ENCODE data around the gene PRKCE.

The PRKCE gene

DNA sequence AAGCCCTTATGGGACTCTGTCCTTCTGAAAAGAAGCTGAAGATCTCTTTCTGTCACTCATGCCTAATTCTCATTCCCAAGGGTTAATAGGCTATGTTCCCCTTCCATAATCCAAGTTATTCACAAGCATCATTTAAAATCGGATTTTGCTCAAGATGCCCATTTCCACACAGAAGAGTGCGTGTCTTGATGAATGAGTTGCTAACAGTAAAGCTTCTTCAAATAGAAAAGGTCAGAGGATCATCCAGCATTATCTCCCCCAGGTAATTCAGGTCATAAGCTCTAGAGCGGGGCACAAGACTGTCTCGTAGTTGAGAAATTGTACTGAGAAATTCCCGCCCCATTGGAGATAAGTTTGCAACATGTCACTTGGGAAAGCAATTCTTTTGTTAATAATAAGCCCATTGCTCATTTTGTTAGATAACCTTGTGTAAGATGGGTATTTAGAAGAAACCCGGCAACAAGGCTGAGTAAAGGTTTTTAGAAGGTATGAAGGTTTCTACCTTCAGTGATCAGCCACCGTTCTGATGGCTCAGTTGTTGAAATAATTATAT is 355.1 kb downstream of the PRKCE start:
- DNase-seq, result no peak

DNA sequence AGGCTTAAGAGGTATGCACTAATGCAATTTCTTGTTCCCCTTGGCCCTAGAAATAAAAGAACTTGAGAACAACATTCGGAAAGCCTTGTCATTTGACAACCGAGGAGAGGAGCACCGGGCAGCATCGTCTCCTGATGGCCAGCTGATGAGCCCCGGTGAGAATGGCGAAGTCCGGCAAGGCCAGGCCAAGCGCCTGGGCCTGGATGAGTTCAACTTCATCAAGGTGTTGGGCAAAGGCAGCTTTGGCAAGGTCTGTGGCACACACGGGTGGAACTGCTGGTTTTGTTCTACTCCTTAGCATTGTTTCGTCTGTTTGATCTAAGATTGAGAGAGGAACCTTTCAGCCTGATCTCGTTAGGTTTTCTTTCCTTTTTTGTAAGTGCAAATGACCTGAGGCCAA is 355.9 kb downstream of the PRKCE start:
- DNase-seq, result no peak

DNA sequence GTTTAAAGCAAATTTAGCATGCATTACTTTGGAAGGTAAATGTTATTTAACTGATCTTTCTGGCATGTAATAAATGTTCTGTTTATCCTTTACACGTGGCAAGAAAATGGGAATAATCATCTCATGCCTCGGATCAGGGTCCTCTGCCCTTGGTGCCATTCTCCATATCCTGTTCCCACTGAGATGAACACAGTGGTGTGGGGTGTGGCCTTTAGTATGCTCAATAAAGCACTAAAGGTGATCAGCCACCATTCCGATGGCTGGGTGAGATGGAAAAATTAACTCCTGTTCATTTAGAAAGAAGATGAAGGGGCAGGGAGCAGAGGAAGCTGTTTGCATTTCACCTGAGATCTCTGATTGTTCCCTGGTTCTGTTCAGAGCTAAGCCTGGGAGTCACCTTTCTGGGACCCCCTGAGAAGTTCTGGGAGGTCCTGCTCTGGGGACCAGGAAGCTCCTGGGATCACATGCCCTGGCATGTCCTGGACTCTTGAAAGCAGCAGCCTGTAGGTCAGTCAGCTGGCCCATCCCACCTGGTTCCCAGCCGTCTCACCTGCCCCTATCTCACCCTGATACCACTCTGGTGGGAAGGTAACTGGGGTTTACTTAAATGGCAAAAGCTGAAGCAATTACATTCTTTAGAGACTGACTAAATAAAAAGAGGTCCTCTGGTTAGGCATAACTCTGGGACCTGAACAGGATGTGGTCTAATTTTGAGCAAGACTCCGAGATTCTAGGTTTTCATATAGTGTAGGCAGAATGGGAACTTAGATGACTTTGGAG is 356.8 kb downstream of the PRKCE start:
- DNase-seq, result no peak

DNA sequence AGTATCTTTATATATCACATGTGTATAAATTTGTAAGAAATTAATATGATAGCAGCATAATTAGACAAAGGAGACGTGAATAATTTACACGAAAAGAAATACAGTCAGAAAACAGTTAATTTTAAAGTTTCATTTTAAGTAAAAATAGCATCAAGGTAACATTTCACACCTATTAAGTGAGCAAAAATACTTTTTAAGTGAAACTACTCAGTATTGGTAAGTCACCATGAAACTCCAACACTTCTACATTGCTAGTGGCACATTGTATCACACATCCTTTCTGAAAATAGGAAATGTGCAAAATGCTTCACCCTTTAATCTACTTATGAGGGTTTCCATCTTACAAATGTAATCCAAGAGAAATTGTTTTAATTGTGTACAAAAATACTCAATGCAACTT is 357.8 kb downstream of the PRKCE start:
- no peak for DNase-seq

DNA sequence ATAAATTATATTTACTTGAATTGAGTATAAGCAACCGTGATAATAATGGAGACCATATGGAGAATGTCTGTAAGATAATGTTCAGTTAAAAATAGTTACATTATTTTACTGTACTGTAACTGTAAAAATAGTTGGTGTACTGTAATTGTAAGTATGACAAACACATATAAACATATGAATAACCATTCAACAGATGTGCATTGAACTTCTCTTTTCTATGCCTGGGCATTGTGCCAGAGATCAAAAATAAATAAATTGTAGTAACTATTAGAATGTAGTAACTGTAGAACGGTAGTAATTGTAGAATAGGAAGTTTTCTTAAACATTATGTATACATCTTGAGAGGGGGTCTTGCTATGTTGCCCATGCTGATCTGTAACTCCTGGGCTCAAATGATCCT is 358.3 kb downstream of the PRKCE start:
- no peak for DNase-seq

DNA sequence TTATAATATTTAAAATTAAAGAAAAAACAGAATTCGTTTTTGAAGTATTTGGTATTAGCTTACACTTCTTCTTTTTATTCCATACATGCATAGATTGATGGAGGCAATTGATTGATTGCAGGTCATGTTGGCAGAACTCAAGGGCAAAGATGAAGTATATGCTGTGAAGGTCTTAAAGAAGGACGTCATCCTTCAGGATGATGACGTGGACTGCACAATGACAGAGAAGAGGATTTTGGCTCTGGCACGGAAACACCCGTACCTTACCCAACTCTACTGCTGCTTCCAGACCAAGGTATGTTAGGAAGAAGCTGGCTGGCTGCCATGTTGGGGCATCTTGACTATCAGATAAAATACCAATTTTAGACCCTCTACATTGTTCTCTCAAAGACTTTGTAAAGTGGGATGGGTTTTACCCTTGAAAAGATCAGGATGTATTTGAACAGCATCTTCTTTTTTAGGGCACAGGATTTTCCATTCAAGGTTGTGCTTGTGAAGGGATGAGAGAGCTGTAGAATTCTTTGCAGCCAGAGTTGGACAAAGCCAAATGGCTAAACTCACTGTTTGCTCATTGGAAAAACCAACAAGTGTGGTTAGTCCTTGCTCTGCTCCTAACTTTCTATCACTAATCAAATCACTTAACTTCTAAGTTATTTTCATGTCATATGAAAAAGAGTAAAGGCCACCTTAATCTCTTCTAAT is 358.9 kb downstream of the PRKCE start:
- no peak for DNase-seq

DNA sequence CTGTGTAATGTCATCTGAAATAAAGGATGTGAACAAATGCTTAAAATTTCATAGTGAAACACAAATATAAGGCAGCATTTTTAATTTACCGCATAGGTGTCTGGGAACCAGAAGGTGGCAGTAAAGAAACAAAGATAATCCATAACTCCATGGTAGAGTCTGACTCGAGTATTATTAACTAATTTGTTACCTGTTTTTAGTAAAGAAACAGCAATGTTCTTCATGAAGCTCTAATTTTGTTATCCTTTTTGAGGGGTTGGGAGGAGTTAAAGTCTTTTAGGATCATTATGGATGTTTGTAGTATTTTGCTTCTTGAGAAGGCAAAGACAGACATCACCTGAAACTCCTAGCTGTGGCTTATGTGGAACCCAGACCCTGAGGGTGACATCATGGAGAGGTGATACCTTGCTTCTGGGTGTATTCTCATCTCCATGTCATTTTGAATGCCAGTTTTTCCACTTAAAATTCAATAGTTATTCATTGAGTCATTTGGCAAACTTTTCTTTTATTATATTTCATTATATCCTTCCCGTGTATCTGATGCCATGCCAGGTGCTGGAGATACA is 359.5 kb downstream of the PRKCE start:
- peak; percentile 6 to 26 for DNase-seq

DNA sequence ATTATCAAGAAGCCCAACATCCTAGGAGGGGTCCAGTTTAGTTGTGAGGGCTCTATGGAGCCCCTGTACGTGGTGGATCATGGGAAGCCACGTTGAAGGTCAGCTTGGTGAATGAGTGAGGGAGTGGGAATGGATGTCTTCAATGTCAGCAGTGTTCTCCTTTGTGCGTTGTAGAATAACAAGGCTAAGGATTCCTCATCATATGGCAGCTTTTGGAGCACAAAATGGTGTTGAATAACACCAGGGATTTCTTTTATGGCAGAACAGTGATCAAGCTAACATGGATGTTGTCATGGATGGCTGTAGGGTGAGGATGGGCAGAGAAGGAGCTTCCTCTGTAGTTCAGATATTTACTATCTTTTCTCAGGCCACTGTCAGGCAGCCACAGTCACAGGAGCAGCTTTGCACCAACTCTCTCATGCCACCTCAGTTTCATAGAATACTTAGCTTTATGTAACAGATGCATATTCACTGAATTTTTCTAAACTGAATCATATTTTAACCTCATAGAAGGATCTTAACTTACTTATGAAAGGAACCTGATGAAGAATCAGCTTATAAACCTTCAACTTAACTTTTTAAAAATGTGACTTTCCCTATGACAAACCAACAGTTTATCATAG is 361.3 kb downstream of the PRKCE start:
- DNase-seq, result no peak

DNA sequence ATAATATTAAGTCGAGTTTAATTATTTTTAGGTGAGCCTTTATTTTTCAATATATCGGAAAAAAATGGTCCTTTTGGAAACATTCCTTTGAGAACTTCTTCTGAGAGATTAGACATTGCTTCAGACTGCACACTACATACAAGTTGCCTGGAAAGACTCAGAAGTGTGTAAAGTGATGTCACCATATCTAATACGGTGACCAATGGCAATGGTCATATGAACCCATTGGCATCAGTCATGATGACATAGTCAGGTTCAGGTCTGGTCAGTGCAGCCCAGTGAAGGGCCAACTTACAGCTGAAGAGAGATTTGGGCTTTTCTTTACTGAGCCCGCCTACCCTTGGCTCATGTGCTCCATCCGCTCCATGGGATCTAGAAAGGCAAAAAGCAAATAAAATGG is 362.3 kb downstream of the PRKCE start:
- no peak for DNase-seq

DNA sequence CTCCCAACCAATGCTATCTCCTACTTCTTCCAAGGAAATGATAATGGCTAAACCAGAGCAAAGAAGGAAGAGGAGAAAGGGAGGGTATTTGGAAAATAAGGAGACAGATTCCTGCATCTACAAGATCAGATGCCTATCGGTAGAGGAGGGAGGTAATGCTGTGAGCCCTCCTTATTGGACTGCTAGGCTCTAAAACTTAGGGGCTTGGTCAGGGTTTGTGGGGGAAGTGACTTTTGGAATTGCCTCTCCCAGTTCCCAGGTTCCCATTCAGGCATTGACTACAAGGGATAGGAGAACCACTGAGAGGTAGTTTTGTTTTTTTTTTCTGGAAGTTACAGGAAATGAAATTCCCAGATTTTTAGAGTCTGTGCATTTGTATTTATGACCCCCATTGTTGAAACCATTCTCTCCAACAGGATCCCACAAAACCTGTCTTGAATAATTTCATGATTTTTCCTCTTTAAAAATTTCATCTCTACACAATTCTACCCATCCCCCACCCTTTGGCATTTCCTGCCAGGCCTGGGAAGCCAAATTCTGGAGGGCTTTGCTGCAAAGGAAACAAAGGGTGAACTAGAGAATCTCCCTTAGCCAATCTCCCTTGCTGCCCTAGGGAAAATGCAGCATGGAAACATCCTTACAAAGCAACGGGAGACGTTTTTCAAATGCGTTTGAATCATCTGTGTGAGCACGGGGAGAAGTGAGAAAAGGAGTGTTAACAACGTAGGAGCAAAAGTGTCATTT is 363.6 kb downstream of the PRKCE start:
- no peak for DNase-seq

DNA sequence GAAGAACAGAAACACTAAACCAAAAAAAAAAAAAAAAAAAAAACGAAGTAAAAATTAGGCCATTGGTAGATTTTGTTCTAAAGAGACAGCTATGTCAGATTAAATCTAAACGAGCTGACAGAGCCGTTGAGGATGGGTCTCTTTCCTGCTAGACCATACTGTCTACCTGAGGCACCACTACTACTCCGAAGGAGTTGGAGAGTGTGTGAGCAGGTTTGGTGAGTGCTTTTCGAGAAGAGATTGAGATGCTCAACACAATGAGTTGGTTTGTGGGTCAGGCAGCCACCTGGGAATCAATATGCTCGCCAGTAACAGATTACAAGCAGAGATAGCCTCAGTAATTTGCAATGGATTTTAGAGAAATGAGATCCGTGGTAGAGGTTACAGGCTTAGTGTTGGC is 364.2 kb downstream of the PRKCE start:
- DNase-seq, result no peak

DNA sequence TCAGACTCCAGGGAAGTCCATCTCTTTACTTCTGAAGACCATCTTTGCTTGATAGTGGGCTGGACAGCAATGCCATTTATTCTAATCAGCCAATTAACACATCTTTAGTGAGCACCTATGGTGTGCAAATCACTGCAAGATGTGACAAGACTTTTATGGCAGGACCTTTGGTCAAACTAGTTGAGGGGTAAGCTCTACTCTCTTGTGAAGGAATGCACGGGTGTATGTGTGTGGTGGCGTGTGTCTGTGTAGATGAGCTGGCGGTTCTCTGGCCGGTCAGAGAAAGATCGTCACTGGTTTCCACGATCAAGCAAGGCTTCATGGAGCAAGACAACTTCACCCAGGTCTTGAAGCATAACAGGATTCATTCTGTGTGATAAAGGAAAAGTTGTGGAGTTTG is 364.6 kb downstream of the PRKCE start:
- no peak for DNase-seq

DNA sequence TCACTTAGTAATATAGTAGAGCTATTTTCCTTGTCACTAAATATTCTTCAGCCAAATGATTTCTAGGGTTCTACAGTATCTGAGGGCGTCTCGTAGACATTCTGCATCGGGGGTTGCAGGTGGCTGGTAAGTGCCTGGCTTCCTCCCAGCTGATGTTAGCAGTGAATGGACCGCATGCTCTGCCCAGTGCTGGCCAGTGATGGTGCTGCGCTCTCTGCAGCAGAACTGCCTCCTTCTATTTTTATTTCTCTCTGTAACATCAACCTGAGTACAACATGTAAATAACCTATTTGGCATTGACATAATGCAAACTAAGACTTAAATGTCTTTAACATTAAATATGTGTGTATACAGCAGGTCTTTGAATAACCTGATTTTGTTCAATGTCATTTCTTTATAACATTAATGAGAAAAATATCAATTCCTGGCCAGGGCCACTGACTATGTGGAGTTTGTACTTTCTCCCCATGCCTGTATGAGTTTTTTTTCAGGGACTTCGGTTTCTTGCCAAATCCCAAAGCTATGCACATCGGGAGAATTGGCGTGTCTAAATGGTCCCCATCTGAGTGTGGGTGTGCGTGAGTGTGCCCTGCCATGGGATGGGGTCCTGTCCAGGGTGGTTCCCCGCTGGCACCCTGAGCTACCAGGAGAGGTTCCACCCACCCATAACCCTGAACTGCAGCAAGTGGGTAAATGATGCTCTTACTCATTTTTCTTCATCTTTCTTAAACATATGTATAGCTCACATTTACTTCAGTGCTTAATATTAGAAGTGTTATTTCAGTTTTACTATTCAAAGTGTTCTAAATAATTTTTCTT is 367.5 kb downstream of the PRKCE start:
- DNase-seq, result no peak

DNA sequence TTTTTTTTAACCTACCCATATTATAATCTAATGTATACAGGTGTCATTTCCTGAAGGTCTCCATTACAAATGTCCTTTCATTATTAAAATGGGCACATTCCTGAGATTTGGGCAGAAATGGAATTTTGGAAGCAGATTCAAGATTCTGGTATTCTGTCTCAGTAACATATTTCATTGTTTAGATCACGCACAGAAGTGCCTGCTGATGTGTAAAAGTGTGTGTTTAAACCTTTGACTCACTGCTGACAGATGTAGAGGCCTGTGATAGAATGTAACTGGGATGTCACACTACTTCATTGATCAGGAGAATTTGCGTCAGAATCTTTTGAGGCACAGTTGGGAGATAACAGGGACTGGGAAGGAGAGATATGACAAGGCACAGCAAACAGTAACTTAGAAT is 368.9 kb downstream of the PRKCE start:
- DNase-seq, result no peak

DNA sequence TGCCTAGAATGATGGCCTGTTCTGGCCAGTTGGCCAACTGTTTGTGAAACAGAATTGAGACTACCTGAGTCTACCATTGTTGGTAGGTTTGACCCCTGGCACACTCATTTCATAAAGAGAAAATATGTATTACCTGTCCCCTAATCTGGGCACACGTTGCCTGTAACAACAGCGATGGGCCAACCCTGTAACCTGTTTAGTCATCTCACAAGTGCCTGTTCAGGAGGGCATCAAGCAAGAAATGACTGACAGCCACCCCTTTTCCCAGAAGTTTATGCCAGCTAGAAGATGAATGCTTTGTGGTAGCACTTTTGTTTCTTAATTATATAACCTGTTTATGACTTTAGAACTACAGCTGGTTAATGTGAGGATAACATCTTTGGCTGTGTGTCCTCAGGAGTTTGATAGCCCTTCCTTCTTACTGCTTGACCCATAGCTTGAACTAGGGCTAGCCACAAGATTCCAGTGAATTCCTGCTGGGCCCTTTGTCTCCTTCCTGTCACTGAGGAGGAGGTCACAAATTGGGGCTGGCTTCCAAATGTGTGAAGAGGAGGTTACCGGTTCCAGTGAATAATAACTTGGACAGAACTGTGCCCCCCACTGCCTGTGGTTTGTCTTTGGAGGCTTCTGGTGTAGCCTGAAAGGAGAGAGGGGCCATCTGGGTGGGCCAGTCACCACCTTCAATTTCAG is 371.8 kb downstream of the PRKCE start:
- no peak for DNase-seq

DNA sequence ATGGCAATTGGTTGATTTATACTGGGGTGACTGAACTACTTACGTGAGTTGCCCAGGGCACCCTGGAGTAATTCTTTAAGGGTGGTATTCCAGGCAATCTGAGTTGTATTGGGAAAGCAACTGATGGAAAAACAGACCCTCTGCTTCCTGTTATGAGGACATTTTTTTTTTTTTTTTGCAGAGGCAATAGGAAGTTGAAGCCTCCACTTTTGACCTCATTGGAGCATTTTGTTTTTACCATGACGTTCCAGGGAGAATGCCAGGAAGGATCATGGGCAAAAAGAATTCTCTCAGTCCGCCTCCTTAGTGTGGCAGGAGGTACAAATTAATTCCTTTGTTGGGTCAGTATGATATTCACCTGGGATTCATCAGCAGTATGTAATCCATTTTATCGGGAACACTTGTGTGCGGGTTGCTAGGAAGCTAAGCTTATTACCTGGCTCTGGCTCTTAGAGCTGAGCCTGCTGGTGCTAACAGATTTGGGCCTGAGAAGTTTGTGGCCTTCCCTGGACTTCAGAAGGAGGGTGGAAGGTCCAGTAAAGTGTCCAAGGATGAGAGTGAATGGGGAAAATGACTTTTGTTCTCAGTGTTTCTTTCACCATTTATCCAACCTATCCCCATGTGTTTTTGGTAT is 372.8 kb downstream of the PRKCE start:
- no peak for DNase-seq

DNA sequence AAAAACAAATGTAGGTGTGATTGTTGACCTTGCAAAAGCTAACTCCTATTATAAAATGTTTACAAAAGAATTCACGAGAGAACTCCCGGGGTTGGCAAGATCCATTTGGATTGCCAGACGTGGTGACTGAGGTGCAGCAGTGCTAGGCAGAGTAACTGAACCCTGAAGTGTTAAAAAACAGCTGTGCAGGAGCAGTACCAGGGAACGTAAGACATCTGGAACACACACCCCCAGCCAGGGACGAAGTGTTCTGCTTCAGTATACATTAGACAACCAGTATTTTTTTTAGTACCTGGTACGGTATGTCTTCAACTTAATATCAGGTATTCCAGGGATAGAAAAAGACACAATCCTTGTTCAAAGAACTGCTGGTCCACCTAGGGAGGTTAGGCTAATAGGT is 373.6 kb downstream of the PRKCE start:
- no peak for DNase-seq

DNA sequence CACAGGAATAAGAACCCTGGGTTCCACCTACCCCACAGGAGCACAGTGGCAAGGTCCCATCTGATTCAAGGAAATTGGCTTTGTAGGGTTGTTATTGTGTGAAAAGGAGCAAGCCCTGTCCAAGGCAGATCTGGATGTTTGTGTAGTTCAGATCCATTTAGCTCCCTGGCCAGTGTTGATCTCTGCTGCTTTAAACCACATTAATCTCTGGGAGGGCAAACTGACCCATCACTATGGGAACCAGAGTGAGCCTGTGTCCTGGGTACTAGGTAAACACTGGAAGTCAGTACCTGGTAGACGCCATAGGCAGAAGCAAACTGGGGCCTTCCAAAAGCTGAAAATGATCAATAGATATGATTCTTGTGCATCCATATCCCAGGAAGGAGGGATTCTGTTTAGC is 374.2 kb downstream of the PRKCE start:
- no peak for DNase-seq

DNA sequence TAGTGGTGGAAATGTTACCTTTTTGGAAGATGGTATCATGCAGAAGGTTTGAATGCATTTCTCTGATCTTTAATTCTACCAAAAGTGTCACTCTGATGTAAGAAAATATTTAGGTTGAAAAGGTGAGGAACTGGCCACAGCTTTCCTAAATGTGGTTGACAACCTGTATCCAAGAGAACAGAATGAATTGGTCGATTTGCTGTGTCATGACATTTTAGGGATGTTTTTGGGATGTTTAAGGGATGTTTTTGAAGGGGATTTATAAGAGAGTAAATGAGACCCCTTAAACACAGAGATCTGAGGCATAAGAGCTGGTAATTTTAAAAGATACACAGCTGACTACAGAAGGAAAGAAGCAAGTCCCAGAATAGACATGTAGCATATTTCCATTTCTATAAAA is 375.0 kb downstream of the PRKCE start:
- DNase-seq, result no peak

DNA sequence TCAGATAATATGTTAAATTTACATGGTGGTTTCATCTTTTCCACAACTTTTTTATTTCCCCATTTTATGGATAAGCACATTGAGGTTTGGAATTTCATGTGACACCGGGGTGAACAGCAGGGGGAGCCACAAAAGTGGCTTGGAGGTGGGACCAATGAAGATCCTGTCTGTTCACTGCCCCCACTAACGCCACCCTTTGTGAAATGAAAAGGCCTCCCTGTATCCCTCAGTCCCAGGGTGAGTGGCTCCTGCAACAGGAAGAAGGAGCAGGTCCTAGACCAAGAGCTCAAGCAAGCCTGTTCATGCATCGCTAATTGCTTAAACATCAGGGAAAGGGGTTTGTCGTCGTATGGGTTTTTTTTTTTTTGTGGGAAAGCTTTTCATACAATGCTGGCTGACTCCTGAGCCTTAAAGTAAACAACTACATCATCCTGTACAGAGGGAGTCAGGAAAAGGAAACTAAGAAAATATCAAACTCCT is 377.9 kb downstream of the PRKCE start:
- no peak for DNase-seq

DNA sequence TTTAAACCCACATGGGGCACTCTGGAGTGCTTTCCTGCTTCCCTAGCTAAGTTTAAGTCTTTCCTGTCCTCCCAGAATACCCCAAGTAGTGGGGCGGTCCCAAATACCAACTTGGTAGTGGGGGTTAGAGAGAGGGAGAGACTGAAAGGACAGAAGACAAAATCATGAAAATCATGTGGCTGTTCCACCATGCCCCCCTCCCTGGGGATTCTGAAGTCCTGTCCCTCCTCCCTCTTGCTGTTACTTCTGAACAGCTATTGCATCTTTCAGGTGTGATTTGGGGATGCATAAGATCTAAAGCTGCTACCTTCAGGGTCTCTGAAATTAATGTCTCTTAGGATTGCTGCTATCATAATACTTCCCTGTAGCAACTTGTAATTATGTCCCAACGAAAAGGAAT is 378.9 kb downstream of the PRKCE start:
- no peak for DNase-seq
